ENCODE results near the gene YRDC. TPM values are rescaled to one million over a fixed set of nuclear protein-coding genes. Genes with fewer than 3 reads are reported as not detected.

The YRDC gene
- total and polyA plus RNA-seq, 9 of the 15 experiments (the other 6 are each of a cell fraction or from before 2014, with no cell fraction given): 11.1 to 58.5 (median 49.8) TPM

GRCh38 chr1:37817481-37817880, 9.5 kb upstream of the YRDC start:
- Histone ChIP-seq H3K4me2 (ENCODE audit: insufficient read depth, low read length) (no peak overlapping the region), H3K36me3 (ENCODE audit: control insufficient read depth, insufficient read depth, low read length) (peaks cover 70% of the 10 kb centered on the region), H3K27ac (ENCODE audit: extremely low read depth, low read depth, low read length) (no peak overlapping the region), H3K4me1 (replicated peaks in 1 of 2; ENCODE audit: control insufficient read depth in 2 of 2, insufficient read depth in 2 of 2, low read length in 2 of 2) (no peaks in the 10 kb centered on the region), H2AFZ (ENCODE audit: low read depth, low read length) (no peak overlapping the region), H3K4me3 (no peak overlapping the region), H3K27me3 (ENCODE audit: control insufficient read depth in 2 of 2, insufficient read depth in 2 of 2, low read length in 2 of 2) (no peaks in the 10 kb centered on the region), H3K9me3 (replicated peaks; ENCODE audit: control insufficient read depth, insufficient read depth, low read depth, low read length) (no peaks in the 10 kb centered on the region), H4K20me1 (replicated peaks; ENCODE audit: control insufficient read depth, insufficient read depth, low read length) (0 out of 2 replicates have a peak, but pooled peaks cover 4% of the 10 kb centered on the region), H3K9me1 (ENCODE audit: control insufficient read depth, insufficient read depth, low read length) (no peaks in the 10 kb centered on the region), H3K9ac (ENCODE audit: insufficient read depth in 1 of 2, low read depth in 2 of 2, low read length in 2 of 2) (no peak overlapping the region; a peak in 1 of 4 replicates), H3K79me2 (ENCODE audit: control insufficient read depth, insufficient read depth, low read length) (no peaks in the 10 kb centered on the region)
- in situ Hi-C loops (cut with MboI): no loop called here
- ChIA-PET CTCF (ENCODE audit: low intra/inter-chr PET ratio) (no interaction called here), POLR2A (interaction anchor here (0.6 to 1.8 kb wide), 4 partner anchors 9 to 286 kb away, joined by 4 to 10 read pairs (median 4); partner anchors contain the start of genes C1orf122, MTF1 and YRDC)
- peak in 2 of 4 experiments; percentile 15 to 36 for DNase-seq (ENCODE audit: extremely low read depth in 1 of 4, low spot score in 3 of 4)
- ATAC-seq: peak; percentile 80
- FAIRE-seq: peak; percentile 66
- intact Hi-C loops (cut with micrococcal nuclease): loop anchor here (10.0 kb wide), 1 partner anchor 157 kb away; no protein-coding TSS in a partner anchor
- BruUV-seq (replicated peaks): no TSS peak
- WGBS (ENCODE audit: insufficient coverage, low coverage, missing lambda C conversion rate): 26% methylated on average over 2 of the region's 2 CpGs
- TF ChIP-seq PRPF4 (IDR thresholded peaks at IDR 0.05; ENCODE audit: insufficient read depth, low read depth, low read length, poor library complexity, severe bottlenecking): no peak
- TF ChIP-seq NCOA6 (IDR thresholded peaks at IDR 0.05): no peak
- TF ChIP-seq NFRKB (IDR thresholded peaks at IDR 0.05; ENCODE audit: low read depth): no peak
- TF ChIP-seq ZNF263 (CRISPR knock-in tag; IDR thresholded peaks at IDR 0.05; ENCODE audit: borderline replicate concordance): no peak
- no peak for TF ChIP-seq FIP1L1 (IDR thresholded peaks at IDR 0.05; ENCODE audit: low read depth, low read length, poor library complexity, severe bottlenecking)
- no peak for TF ChIP-seq ZC3H4 (CRISPR knock-in tag; IDR thresholded peaks at IDR 0.05; ENCODE audit: borderline replicate concordance)
- TF ChIP-seq CTCF (IDR thresholded peaks at IDR 0.05 in 2 of 3, conservative IDR thresholded peaks at IDR 0.05 in 1 of 3; ENCODE audit: insufficient read depth in 2 of 3, low read depth in 1 of 3, low read length in 3 of 3): 0 out of 6 replicates have a peak, but pooled peaks of 1 of the 3 experiments have one; percentile 20
- TF ChIP-seq TBP (optimal IDR thresholded peaks at IDR 0.05; ENCODE audit: low read depth, low read length): no peak
- TF ChIP-seq NCOA1 (IDR thresholded peaks at IDR 0.05; ENCODE audit: low read depth): no peak
- TF ChIP-seq ELF4 (CRISPR knock-in tag; IDR thresholded peaks at IDR 0.05): no peak
- TF ChIP-seq CREM (IDR thresholded peaks at IDR 0.05; ENCODE audit: low read depth): 0 out of 2 replicates have a peak, but pooled peaks have one; percentile 11
- TF ChIP-seq PKNOX1 (IDR thresholded peaks at IDR 0.05): no peak
- no peak for TF ChIP-seq MITF (IDR thresholded peaks at IDR 0.05)
- TF ChIP-seq FOS (IDR thresholded peaks at IDR 0.05; ENCODE audit: extremely low read depth, insufficient read length): no peak
- TF ChIP-seq NR2C1 (IDR thresholded peaks at IDR 0.05): no peak
- no peak for TF ChIP-seq NR2C1 (tag; IDR thresholded peaks at IDR 0.05)
- no peak for TF ChIP-seq PHB (CRISPR knock-in tag; IDR thresholded peaks at IDR 0.05)
- no peak for TF ChIP-seq ZNF766 (CRISPR knock-in tag; conservative IDR thresholded peaks at IDR 0.05)
- no peak for TF ChIP-seq TAF1 (IDR thresholded peaks at IDR 0.05; ENCODE audit: control insufficient read depth, extremely low read depth, insufficient read depth, low read length, severe bottlenecking)
- peak; percentile 45; the same call in 1 of the 2 replicates for TF ChIP-seq HMBOX1 (IDR thresholded peaks at IDR 0.05)
